LNCaP clone FGC (cell line): Measurements from ENCODE around the gene MPP4.

Experiments
- DNase-seq: peaks from one replicate; pipeline ENCODE4 v3.0.0-alpha.2; 2011; ENCODE audit warnings: low read depth
- H3K4me3 ChIP-seq: 2 replicates; pipeline ENCODE4 v1.5.1; 2011; ENCODE audit warnings: mild to moderate bottlenecking, low read depth, low read length, control low read depth
- TF ChIP-seq, protein P1 (sequence below): IDR thresholded peaks from 2 replicates; pipeline ENCODE4 v1.5.1; 2012; ENCODE audit warnings: mild to moderate bottlenecking; ENCODE audit not compliant: control insufficient read depth, insufficient read depth; ENCODE audit errors: extremely low read depth

Gene MPP4

DNA sequence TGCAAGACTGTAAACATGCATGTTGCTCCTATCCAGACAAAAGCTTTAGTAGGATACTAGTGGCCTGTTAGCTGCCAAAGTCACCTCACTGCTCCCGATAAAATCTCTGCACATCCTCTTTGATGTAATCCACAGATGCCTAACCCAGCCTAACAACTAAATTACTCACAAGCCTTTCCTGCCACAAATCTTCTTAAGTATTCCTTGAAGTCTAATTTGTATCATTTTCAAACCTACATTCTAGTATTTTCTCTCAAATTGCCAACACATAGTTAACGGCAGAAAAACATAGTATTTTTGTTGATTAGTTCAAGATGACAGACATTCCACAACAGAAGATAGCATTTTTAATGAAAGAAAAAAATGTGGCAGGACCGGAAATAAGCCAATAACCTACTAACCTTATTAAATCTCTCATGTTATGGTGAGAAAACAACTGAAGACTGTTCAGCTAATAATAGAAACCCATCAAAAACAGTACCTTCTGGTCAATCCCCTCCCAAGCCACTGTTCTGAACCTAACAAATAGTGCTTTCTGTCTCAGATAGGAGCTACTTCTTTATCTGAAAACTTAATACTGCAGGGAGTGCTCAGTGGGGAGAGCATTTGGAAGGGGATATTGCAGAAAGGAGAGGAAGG lies at the start of gene MPP4:
TSS of gene MPP4 (minus strand) at position 57 of the 639 bp plus-strand sequence. CDS start 4,690 bp downstream, outside the sequence.
- H3K4me3 ChIP-seq, result no peak within 1 kb of the TSS
- DNase-seq, result peak; percentile 38
- TF ChIP-seq, protein P1, sequence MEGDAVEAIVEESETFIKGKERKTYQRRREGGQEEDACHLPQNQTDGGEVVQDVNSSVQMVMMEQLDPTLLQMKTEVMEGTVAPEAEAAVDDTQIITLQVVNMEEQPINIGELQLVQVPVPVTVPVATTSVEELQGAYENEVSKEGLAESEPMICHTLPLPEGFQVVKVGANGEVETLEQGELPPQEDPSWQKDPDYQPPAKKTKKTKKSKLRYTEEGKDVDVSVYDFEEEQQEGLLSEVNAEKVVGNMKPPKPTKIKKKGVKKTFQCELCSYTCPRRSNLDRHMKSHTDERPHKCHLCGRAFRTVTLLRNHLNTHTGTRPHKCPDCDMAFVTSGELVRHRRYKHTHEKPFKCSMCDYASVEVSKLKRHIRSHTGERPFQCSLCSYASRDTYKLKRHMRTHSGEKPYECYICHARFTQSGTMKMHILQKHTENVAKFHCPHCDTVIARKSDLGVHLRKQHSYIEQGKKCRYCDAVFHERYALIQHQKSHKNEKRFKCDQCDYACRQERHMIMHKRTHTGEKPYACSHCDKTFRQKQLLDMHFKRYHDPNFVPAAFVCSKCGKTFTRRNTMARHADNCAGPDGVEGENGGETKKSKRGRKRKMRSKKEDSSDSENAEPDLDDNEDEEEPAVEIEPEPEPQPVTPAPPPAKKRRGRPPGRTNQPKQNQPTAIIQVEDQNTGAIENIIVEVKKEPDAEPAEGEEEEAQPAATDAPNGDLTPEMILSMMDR, result no peak

GRCh38 chr2:201746551-201746950 lies 48.1 kb upstream of the MPP4 start:
- TF ChIP-seq, protein P1, result no peak
- H3K4me3 ChIP-seq, result no peak overlapping the region
- no peak for DNase-seq

- DNase-seq, result no peak
- TF ChIP-seq, protein P1, result no peak
These were observed 37.0 kb upstream of the MPP4 start for GRCh38 chr2:201735486-201735885.

DNA sequence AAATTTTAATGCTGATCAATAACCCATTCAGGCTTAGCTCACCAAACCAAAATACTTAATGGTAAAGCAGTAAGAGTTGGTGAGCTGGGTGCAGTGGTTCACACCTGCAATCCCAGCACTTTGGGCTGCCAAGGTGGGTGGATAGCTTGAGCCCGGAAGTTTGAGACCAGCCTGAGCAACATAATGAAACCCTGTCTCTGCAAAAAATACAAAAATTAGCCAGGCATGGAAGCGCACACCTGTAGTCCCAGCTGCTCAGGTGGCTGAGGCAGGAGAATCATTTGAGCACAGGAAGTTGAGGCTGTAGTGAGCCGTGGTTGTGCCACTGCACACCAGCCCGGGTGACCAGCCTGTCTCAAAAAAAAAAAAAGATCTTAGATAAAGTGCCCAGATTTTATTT lies 35.7 kb upstream of the MPP4 start:
- DNase-seq, result no peak
- TF ChIP-seq, protein P1, result no peak
- no peak overlapping the region for H3K4me3 ChIP-seq

More at GRCh38 chr2:201735486-201735885, 37.0 kb upstream of the MPP4 start:
- H3K4me3 ChIP-seq, result no peak overlapping the region

DNA sequence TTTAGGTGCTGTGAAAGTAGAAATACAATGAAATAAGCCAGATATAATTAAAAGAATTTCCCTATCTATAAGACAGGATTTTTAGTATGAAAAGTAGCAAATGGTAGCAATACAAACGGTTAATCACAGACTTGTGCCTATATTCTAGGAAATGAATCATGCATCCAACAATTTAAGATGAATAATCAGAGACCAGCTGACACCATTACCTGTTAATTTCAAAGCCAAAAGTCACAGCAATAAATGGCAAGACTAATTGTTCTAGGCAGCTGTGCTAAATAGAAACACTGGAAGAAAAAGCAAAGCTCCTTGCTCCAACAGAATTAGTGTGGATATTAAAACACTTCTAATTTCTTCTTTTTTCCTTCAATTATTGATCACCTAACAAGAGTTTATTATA lies 35.1 kb upstream of the MPP4 start:
- H3K4me3 ChIP-seq, result no peak overlapping the region
- TF ChIP-seq, protein P1, result no peak
- DNase-seq, result no peak

DNA sequence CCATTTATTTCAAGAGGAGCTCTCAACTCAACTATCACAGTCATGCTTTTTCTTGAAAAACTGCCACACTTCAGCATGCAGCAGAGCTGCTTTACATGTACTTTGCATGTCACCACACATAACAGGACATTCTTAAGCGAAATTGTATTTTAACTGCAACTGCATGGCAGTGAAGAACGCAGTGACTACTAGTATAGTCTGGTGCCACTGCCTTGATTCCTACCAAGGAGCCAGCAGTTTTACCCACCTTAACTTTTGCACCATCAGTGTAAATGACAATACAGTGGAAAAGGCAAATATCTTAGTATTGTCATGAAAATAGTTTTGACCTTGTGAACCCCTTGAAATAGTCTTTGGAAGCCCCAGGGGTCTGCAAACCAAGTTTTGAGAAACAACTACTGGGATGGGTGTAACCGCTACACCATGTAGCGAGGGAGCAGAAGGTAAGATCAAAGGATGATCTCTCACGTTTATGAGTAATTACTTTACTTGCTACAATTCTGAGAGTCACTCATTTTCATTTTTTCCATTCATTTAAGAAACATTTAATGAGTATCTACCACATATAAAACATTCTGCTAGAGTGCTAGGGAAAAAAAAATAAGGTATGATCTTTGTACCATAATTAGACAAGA lies 32.3 kb upstream of the MPP4 start:
- no peak overlapping the region for H3K4me3 ChIP-seq
- no peak for DNase-seq
- TF ChIP-seq, protein P1, result no peak
